A549 (cell line): Measurements from ENCODE around the gene GORASP1. TPM values are rescaled to one million over a fixed set of nuclear protein-coding genes. Genes with fewer than 3 reads are reported as not detected.

Experiments used
- ATAC-seq, 2 experiments: fragments of 200-7000 bp in 1 of 2; fragments of >200 bp in 1 of 2; cut with Nextera tagmentation in 1 of 2; cut with Tn5 transposase in 1 of 2; 3 replicates each; pipeline versions ENCODE4 v1.8.0 to v1.9.1; 2018 to 2020; ENCODE audit warnings: mild to moderate bottlenecking in 1 of 2, moderate library complexity in 1 of 2
- CTCF ChIA-PET: fragments of 300-600 bp; sonication (Branson Sonifier 250); formaldehyde crosslinking; extraction: SDS; loops from one replicate; lab custom pipeline; 2021; ENCODE audit warnings: antibody characterized with exemption, inconsistent platforms; lab: Yijun Ruan, JAX
- POLR2A ChIA-PET: fragments of 350-600 bp; formaldehyde crosslinking; extraction: SDS; loops from one replicate; lab custom pipeline; 2021; ENCODE audit warnings: antibody characterized with exemption, inconsistent platforms; lab: Yijun Ruan, JAX
- DNase-seq, 2 experiments: peaks; one replicate each; pipeline versions ENCODE4 v3.0.0 to v3.0.0-alpha.2; 2011 to 2016; ENCODE audit warnings: low read depth in 1 of 2, low spot score in 1 of 2
- FAIRE-seq: peaks from 2 replicates; lab custom pipeline; 2011; peaks lifted over from hg19 to GRCh38; lab: Jason Lieb, UNC
- H3K27ac ChIP-seq, 2 experiments: fragments of >200 bp; sonication (Bioruptor Twin); formaldehyde crosslinking; 3 replicates each; pipeline ENCODE4 v1.5.1; 2016 to 2017
- H3K4me1 ChIP-seq: fragments of >200 bp; sonication (Bioruptor Twin); formaldehyde crosslinking; 3 replicates; pipeline ENCODE4 v1.6.1; 2016
- H3K4me2 ChIP-seq: fragments of >200 bp; sonication (Bioruptor Twin); formaldehyde crosslinking; 3 replicates; pipeline ENCODE4 v1.6.1; 2016
- H3K4me3 ChIP-seq: fragments of >200 bp; sonication (Bioruptor Twin); formaldehyde crosslinking; 3 replicates; pipeline ENCODE4 v1.5.1; 2016
- H3K9me3 ChIP-seq: fragments of >200 bp; sonication (Bioruptor Twin); formaldehyde crosslinking; 3 replicates; pipeline ENCODE4 v1.6.1; 2016
- CBX2 ChIP-seq: fragments of 200-600 bp; sonication (generic); IDR thresholded peaks from 2 replicates; pipeline ENCODE4 v1.6.1; 2016; ENCODE audit warnings: low read depth, mild to moderate bottlenecking, borderline replicate concordance
- CEBPB ChIP-seq, 2 experiments: fragments of >200 bp in 1 of 2; sonication (Bioruptor Twin) in 1 of 2; formaldehyde crosslinking in 1 of 2; IDR thresholded peaks; 2 replicates each; pipeline ENCODE4 v1.6.1; 2012 to 2016
- EP300 ChIP-seq, 2 experiments: fragments of >200 bp; sonication (Bioruptor Twin); formaldehyde crosslinking; IDR thresholded peaks; 2 replicates in 1 of 2; 3 replicates in 1 of 2; pipeline ENCODE4 v1.6.1; 2016 to 2017
- GATA3 ChIP-seq: IDR thresholded peaks from 2 replicates; pipeline ENCODE4 v1.6.1; 2012; ENCODE audit warnings: borderline replicate concordance
- HEYL ChIP-seq: fragments of 250-450 bp; sonication (Bioruptor Pico); IDR thresholded peaks from 2 replicates; pipeline ENCODE4 v1.8.0; 2021; ENCODE audit warnings: mild to moderate bottlenecking, moderate library complexity
- HOXB5 ChIP-seq: fragments of 250-450 bp; sonication (Bioruptor Pico); IDR thresholded peaks from 2 replicates; pipeline ENCODE4 v1.5.0; 2020; ENCODE audit warnings: mild to moderate bottlenecking, moderate library complexity
- JUNB ChIP-seq: fragments of >200 bp; sonication (Bioruptor Twin); formaldehyde crosslinking; IDR thresholded peaks from 2 replicates; pipeline ENCODE4 v1.6.1; 2016
- MAFK ChIP-seq: fragments of 450-650 bp; IDR thresholded peaks from 2 replicates; pipeline ENCODE4 v1.6.1; 2014; ENCODE audit not compliant: partially characterized antibody
- NPAS2 ChIP-seq: fragments of 250-450 bp; sonication (Bioruptor Pico); IDR thresholded peaks from 2 replicates; pipeline ENCODE4 v1.8.0; 2022; ENCODE audit warnings: mild to moderate bottlenecking, moderate library complexity, borderline replicate concordance
- PHF8 ChIP-seq: fragments of 200-600 bp; sonication (generic); IDR thresholded peaks from 2 replicates; pipeline ENCODE4 v1.6.1; 2016; ENCODE audit warnings: low read depth, mild to moderate bottlenecking, antibody characterized with exemption, moderate library complexity, borderline replicate concordance
- RAD21 ChIP-seq, 2 experiments: fragments of >200 bp in 1 of 2; sonication (Bioruptor Twin) in 1 of 2; formaldehyde crosslinking in 1 of 2; IDR thresholded peaks in 1 of 2; conservative IDR thresholded peaks in 1 of 2; 2 replicates in 1 of 2; 3 replicates in 1 of 2; pipeline ENCODE4 v1.6.1; 2012 to 2018; ENCODE audit warnings: inconsistent platforms in 1 of 2
- TFCP2L1 ChIP-seq: fragments of 250-450 bp; sonication (Bioruptor Pico); IDR thresholded peaks from 2 replicates; pipeline ENCODE4 v1.5.0; 2021; ENCODE audit warnings: mild to moderate bottlenecking
- TP53 ChIP-seq: fragments of 250-450 bp; sonication (Bioruptor Pico); IDR thresholded peaks from 2 replicates; pipeline ENCODE4 v1.5.0; 2021; ENCODE audit warnings: mild to moderate bottlenecking, moderate library complexity
- WGBS: methylation state at CpG from one replicate; pipeline ENCODE4 v1.1.6; 2017; ENCODE audit errors: missing lambda C conversion rate; 5-methylcytosine and 5-hydroxymethylcytosine counted together
- polyA plus RNA-seq, 4 experiments: library from polyadenylated mRNA; depleted of rRNA in 3 of 4; stranded (reverse); fragments of >200 nt; fragmentation: RNase III in 1 of 4; extraction: RNeasy Plus Mini Kit Qiagen cat#74134 plus additional on column Dnase treatment in 1 of 4; gene quantifications; 2 replicates in 3 of 4; 3 replicates in 1 of 4; pipeline ENCODE4 v1.2.3, GENCODE V29; 2011 to 2017
- TF ChIP-seq, protein P1 (sequence below): fragments of 200-600 bp; sonication (generic); IDR thresholded peaks from 2 replicates; pipeline ENCODE4 v1.6.1; 2016; ENCODE audit warnings: antibody characterized with exemption, mild to moderate bottlenecking, moderate library complexity
- TF ChIP-seq, protein P2 (sequence below): fragments of >200 bp; sonication (Bioruptor Twin); formaldehyde crosslinking; IDR thresholded peaks from 3 replicates; pipeline ENCODE4 v1.6.1; 2016
- TF ChIP-seq, protein P3 (sequence below): fragments of 250-450 bp; sonication (Bioruptor Pico); IDR thresholded peaks from 2 replicates; pipeline ENCODE4 v1.5.0; 2020; ENCODE audit warnings: low read depth, mild to moderate bottlenecking, moderate library complexity
- TF ChIP-seq, protein P4 (sequence below): fragments of 150-350 bp; IDR thresholded peaks from 2 replicates; pipeline ENCODE4 v1.6.1; 2014; ENCODE audit warnings: low read depth, mild to moderate bottlenecking, low read length

The GORASP1 gene
- polyA plus RNA-seq, 2 of the 4 experiments (the other 2 are of a cell fraction), result 30.3 to 32.3 TPM

GRCh38 chr3:39115870-39116269 is 8.4 kb upstream of the GORASP1 start (continued):
- TF ChIP-seq, protein P1, sequence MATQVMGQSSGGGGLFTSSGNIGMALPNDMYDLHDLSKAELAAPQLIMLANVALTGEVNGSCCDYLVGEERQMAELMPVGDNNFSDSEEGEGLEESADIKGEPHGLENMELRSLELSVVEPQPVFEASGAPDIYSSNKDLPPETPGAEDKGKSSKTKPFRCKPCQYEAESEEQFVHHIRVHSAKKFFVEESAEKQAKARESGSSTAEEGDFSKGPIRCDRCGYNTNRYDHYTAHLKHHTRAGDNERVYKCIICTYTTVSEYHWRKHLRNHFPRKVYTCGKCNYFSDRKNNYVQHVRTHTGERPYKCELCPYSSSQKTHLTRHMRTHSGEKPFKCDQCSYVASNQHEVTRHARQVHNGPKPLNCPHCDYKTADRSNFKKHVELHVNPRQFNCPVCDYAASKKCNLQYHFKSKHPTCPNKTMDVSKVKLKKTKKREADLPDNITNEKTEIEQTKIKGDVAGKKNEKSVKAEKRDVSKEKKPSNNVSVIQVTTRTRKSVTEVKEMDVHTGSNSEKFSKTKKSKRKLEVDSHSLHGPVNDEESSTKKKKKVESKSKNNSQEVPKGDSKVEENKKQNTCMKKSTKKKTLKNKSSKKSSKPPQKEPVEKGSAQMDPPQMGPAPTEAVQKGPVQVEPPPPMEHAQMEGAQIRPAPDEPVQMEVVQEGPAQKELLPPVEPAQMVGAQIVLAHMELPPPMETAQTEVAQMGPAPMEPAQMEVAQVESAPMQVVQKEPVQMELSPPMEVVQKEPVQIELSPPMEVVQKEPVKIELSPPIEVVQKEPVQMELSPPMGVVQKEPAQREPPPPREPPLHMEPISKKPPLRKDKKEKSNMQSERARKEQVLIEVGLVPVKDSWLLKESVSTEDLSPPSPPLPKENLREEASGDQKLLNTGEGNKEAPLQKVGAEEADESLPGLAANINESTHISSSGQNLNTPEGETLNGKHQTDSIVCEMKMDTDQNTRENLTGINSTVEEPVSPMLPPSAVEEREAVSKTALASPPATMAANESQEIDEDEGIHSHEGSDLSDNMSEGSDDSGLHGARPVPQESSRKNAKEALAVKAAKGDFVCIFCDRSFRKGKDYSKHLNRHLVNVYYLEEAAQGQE, result no peak
- TF ChIP-seq RAD21 (conservative IDR thresholded peaks at IDR 0.05 in 1 of 2, IDR thresholded peaks at IDR 0.05 in 1 of 2) (no peak), HEYL (CRISPR knock-in tag) (no peak)

GRCh38 chr3:39114456-39114855 is 7.0 kb upstream of the GORASP1 start:
- WGBS, result 48% methylated on average over 5 of the region's 5 CpGs
- no peaks in the 10 kb centered on the region for H3K4me1 ChIP-seq
- H3K27ac ChIP-seq, result no peak overlapping the region
- DNase-seq, result no peak
- TF ChIP-seq TP53 (CRISPR knock-in tag) (no peak), PHF8 (no peak), HOXB5 (CRISPR knock-in tag) (no peak), MAFK (no peak), GATA3 (no peak), CEBPB (IDR thresholded peaks at IDR 0.05) (no peak), TFCP2L1 (CRISPR knock-in tag) (no peak), CBX2 (no peak), JUNB (no peak), EP300 (IDR thresholded peaks at IDR 0.05) (no peak), NPAS2 (no peak)
- TF ChIP-seq, protein P2, sequence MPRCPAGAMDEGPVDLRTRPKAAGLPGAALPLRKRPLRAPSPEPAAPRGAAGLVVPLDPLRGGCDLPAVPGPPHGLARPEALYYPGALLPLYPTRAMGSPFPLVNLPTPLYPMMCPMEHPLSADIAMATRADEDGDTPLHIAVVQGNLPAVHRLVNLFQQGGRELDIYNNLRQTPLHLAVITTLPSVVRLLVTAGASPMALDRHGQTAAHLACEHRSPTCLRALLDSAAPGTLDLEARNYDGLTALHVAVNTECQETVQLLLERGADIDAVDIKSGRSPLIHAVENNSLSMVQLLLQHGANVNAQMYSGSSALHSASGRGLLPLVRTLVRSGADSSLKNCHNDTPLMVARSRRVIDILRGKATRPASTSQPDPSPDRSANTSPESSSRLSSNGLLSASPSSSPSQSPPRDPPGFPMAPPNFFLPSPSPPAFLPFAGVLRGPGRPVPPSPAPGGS, result no peak
- TF ChIP-seq, protein P1, result no peak
- TF ChIP-seq, protein P3, sequence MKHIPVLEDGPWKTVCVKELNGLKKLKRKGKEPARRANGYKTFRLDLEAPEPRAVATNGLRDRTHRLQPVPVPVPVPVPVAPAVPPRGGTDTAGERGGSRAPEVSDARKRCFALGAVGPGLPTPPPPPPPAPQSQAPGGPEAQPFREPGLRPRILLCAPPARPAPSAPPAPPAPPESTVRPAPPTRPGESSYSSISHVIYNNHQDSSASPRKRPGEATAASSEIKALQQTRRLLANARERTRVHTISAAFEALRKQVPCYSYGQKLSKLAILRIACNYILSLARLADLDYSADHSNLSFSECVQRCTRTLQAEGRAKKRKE, result no peak
- TF ChIP-seq, protein P4, sequence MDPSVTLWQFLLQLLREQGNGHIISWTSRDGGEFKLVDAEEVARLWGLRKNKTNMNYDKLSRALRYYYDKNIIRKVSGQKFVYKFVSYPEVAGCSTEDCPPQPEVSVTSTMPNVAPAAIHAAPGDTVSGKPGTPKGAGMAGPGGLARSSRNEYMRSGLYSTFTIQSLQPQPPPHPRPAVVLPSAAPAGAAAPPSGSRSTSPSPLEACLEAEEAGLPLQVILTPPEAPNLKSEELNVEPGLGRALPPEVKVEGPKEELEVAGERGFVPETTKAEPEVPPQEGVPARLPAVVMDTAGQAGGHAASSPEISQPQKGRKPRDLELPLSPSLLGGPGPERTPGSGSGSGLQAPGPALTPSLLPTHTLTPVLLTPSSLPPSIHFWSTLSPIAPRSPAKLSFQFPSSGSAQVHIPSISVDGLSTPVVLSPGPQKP, result no peak
- H3K4me3 ChIP-seq, result no peak overlapping the region
- ATAC-seq, result no peak
- no peak for FAIRE-seq
- no peak overlapping the region for H3K4me2 ChIP-seq
- ChIA-PET CTCF (interaction anchor here (2.0 to 22.7 kb wide), 3 partner anchors 13 to 177 kb away, joined by 6 to 383 read pairs (median 21); no protein-coding TSS in a partner anchor), POLR2A (no interaction called here)
- H3K9me3 ChIP-seq, result no peaks in the 10 kb centered on the region
